Upper lobe of left lung (tissue), 6 donors: Measurements from ENCODE around the gene USP3. TPM values are rescaled to one million over a fixed set of nuclear protein-coding genes. Genes with fewer than 3 reads are reported as not detected.

Experiments used
- ATAC-seq, 2 donors: fragments of 200-7000 bp; cut with Tn5 transposase; one replicate each; pipeline ENCODE4 v1.9.1; 2022; ENCODE audit warnings: mild to moderate bottlenecking in 2 of 2, moderate library complexity in 2 of 2; ENCODE audit not compliant: low FRiP score in 2 of 2
- DNase-seq, 2 donors: peaks; one replicate each; pipeline ENCODE4 v3.0.0-alpha.2; 2019 to 2020
- H3K27ac ChIP-seq, 4 donors: fragments of 200-600 bp; sonication (generic); one replicate each; pipeline ENCODE4 v1.5.1; 2016 to 2019
- H3K27me3 ChIP-seq, 4 donors: fragments of 200-600 bp; sonication (generic); one replicate each; pipeline ENCODE4 v1.5.1; 2017 to 2019
- H3K36me3 ChIP-seq, 4 donors: fragments of 200-600 bp; sonication (generic); one replicate each; pipeline ENCODE4 v1.5.1; 2016 to 2019
- H3K4me1 ChIP-seq, 4 donors: fragments of 200-600 bp; sonication (generic); one replicate each; pipeline ENCODE4 v1.5.1; 2018 to 2019
- H3K4me3 ChIP-seq, 4 donors: fragments of 200-600 bp; sonication (generic); one replicate each; pipeline ENCODE4 v1.5.1; 2017 to 2019; ENCODE audit warnings: mild to moderate bottlenecking in 2 of 4, moderate library complexity in 1 of 4
- H3K9me3 ChIP-seq, 4 donors: fragments of 200-600 bp; sonication (generic); one replicate each; pipeline ENCODE4 v1.5.1; 2018 to 2019
- EP300 ChIP-seq, 4 donors: sonication (generic); formaldehyde crosslinking; IDR thresholded peaks; one replicate each; pipeline ENCODE4 v1.5.1; 2017; ENCODE audit warnings: antibody characterized with exemption in 4 of 4, control low read depth in 2 of 4
- POLR2A ChIP-seq, 4 donors: fragments of 450-650 bp; IDR thresholded peaks; one replicate each; pipeline ENCODE4 v1.5.1; 2016 to 2017; ENCODE audit warnings: antibody characterized with exemption in 4 of 4, mild to moderate bottlenecking in 2 of 4
- POLR2AphosphoS5 ChIP-seq, 2 donors: sonication (generic); formaldehyde crosslinking; IDR thresholded peaks; one replicate each; pipeline ENCODE4 v1.5.1; 2017; ENCODE audit warnings: antibody characterized with exemption in 2 of 2
- WGBS, 2 donors: methylation state at CpG; one replicate each; pipeline ENCODE4 v1.1.5; 2017 to 2018; 5-methylcytosine and 5-hydroxymethylcytosine counted together
- total RNA-seq, 6 donors: library from RNA; depleted of rRNA in 4 of 6; stranded (reverse); fragments of >200 nt in 4 of 6; gene quantifications; one replicate each; pipeline versions ENCODE4 v1.1.0 to v1.2.1, GENCODE V29; 2016 to 2021
- TF ChIP-seq, protein P1 (sequence below), 6 experiments: fragments of 450-650 bp in 4 of 6; fragments of 200-600 bp in 2 of 6; sonication (generic) in 2 of 6; IDR thresholded peaks; one replicate each; pipeline ENCODE4 v1.5.1; 2016 to 2019; ENCODE audit warnings: antibody characterized with exemption in 6 of 6
- donor health status: DM: no; HTN: no; CAD: no; lungs with moderate emphysema.
- donor health status: DM: no; HTN: yes; CAD: no; lungs with severe emphysema.

Gene USP3
- total RNA-seq, 6 donors from 2014 or later: 45.7 to 87.0 (median 63.8) TPM

DNA sequence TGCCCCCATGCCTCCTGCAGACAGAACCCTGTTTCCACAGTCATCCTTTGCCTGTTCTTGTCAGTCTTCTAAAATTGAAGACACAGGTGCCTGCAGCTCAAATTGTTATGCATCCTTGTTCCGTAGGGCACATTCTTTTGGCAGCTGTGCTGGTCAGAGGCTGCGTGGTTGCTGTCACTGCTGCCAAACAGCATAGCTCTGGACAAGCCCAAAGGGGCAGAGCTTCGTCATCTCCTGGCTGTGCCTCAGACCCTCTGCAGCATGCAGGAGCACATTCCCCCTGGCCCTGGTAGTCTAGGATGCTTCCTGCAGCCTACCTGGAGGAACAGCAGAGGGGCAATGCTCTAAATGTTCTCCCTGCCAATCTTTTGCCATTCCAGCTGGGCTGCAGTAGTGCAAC lies 90.7 kb downstream of the USP3 start:
- TF ChIP-seq POLR2AphosphoS5 (IDR thresholded peaks at IDR 0.05) (no peak), POLR2A (IDR thresholded peaks at IDR 0.05) (no peak), EP300 (IDR thresholded peaks at IDR 0.05) (no peak)
- TF ChIP-seq, protein P1, sequence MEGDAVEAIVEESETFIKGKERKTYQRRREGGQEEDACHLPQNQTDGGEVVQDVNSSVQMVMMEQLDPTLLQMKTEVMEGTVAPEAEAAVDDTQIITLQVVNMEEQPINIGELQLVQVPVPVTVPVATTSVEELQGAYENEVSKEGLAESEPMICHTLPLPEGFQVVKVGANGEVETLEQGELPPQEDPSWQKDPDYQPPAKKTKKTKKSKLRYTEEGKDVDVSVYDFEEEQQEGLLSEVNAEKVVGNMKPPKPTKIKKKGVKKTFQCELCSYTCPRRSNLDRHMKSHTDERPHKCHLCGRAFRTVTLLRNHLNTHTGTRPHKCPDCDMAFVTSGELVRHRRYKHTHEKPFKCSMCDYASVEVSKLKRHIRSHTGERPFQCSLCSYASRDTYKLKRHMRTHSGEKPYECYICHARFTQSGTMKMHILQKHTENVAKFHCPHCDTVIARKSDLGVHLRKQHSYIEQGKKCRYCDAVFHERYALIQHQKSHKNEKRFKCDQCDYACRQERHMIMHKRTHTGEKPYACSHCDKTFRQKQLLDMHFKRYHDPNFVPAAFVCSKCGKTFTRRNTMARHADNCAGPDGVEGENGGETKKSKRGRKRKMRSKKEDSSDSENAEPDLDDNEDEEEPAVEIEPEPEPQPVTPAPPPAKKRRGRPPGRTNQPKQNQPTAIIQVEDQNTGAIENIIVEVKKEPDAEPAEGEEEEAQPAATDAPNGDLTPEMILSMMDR (IDR thresholded peaks at IDR 0.05): no peak
- DNase-seq: no peak
- no peaks in the 10 kb centered on the region for H3K9me3 ChIP-seq
- peaks cover 6 to 45% (median 21%) of the 10 kb centered on the region in 4 donors for H3K36me3 ChIP-seq
- no peak for ATAC-seq
- H3K4me3 ChIP-seq: no peak overlapping the region
- no peaks in the 10 kb centered on the region for H3K27me3 ChIP-seq
- WGBS, 2 donors: 67 to 85% methylated on average over 3 of the region's 3 CpGs
- no peak overlapping the region for H3K27ac ChIP-seq
- H3K4me1 ChIP-seq: peaks cover 15 to 30% (median 23%) of the 10 kb centered on the region in 4 donors

DNA sequence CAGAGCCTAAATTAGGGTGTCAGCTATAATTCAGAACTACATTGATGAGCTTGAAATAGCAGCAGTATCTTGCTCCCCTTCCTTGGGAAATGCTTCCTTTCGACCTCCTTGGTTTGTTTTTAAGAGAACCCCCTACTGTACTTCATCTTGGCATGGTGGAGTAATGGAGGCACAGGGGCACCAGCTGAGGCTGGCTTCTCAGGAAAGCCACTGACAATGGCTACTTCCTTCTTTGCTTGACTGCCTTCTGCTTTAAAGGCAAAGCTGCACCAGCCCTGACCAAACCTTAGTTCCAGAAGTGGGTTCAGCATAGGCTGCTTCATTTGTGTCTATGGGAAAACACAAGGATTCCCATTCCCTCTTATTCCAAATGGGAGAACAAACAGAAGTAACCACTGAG lies 91.3 kb downstream of the USP3 start:
- Histone ChIP-seq H3K9me3 (no peaks in the 10 kb centered on the region), H3K4me1 (peaks cover 19 to 35% (median 27%) of the 10 kb centered on the region in 4 donors), H3K4me3 (no peak overlapping the region), H3K27me3 (no peaks in the 10 kb centered on the region), H3K27ac (no peak overlapping the region), H3K36me3 (peaks cover 4 to 39% (median 16%) of the 10 kb centered on the region in 4 donors)
- 62% methylated on average over 1 of the region's 1 CpG; no CpG with 5 or more reads in 1 of the 2 donors for WGBS, 2 donors
- DNase-seq (no peak), ATAC-seq (no peak)
- TF ChIP-seq POLR2AphosphoS5 (IDR thresholded peaks at IDR 0.05): no peak
- TF ChIP-seq POLR2A (IDR thresholded peaks at IDR 0.05): no peak

DNA sequence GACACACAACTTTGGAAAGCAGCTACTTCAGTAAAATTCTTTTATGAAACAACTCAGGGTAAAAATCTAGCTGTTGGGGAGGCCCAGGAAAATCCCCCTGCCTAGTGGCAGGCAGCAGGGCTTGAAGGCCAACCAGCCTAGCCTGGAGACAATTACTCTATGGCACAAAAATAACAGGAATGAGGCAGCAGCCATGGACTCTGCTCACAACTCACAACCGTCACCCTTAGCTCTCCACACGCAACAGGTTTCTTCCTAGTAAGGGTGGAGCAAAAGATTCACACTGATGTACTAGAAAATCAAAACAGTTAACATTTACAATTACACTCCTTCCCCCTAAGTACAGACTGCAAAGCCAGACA lies 92.3 kb downstream of the USP3 start:
- DNase-seq: no peak
- ATAC-seq: no peak
- 89% methylated on average over 2 of the region's 2 CpGs for WGBS, 2 donors
- no peaks in the 10 kb centered on the region for H3K9me3 ChIP-seq
- TF ChIP-seq POLR2AphosphoS5 (IDR thresholded peaks at IDR 0.05) (no peak), EP300 (IDR thresholded peaks at IDR 0.05) (no peak), POLR2A (IDR thresholded peaks at IDR 0.05) (no peak)
- TF ChIP-seq, protein P1 (IDR thresholded peaks at IDR 0.05): no peak
- peak overlapping the region; percentile 25 to 33 (median 29) for H3K27ac ChIP-seq
- no peak overlapping the region for H3K4me3 ChIP-seq
- H3K4me1 ChIP-seq: peaks cover 20 to 41% (median 28%) of the 10 kb centered on the region in 4 donors
- H3K36me3 ChIP-seq: peaks cover 1 to 29% (median 6%) of the 10 kb centered on the region in 4 donors
- H3K27me3 ChIP-seq: no peaks in the 10 kb centered on the region

DNA sequence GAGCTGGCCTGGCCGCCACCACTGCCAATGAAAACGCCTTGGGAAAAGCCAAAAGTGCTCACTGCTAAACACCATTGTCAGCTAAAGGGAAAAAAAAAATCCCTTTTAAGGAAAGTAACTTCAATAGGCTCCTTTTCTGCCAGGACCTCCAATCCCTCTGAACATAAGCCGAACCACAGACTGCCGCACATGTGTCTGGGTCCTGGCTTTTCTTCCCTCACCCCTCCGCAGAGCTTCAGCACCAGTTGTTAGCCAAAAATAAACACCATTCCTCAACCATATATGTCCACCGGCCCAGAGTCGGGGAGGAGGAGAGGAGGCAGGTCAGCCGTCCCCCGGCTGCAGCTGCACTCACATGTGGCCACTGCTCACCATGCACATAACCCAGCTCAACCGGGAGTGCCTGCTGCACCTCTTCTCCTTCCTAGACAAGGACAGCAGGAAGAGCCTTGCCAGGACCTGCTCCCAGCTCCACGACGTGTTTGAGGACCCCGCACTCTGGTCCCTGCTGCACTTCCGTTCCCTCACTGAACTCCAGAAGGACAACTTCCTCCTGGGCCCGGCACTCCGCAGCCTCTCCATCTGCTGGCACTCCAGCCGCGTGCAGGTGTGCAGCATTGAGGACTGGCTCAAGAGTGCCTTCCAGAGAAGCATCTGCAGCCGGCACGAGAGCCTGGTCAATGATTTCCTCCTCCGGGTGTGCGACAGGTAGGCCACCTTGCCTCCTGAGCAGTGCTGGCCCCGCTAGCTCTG lies 92.8 kb downstream of the USP3 start, which contains the start of gene FBXL22:
Gene FBXL22 (plus strand): TSS at position 350 of the 753 bp plus-strand sequence. CDS start 6 bp downstream, at position 356.
- H3K4me1 ChIP-seq: peaks cover 24 to 46% (median 30%) of the 10 kb centered on the region in 4 donors
- 65 to 67% methylated on average over 18 to 22 of the region's 23 CpGs for WGBS, 2 donors
- DNase-seq (peak; percentile 64 to 66), ATAC-seq (no peak)
- no peaks in the 10 kb centered on the region for H3K27me3 ChIP-seq
- peak within 1 kb of the TSS; percentile 27 to 33 (median 29) for H3K27ac ChIP-seq
- no peaks in the 10 kb centered on the region for H3K9me3 ChIP-seq
- TF ChIP-seq, protein P1 (IDR thresholded peaks at IDR 0.05): no peak
- TF ChIP-seq EP300 (IDR thresholded peaks at IDR 0.05): no peak
- TF ChIP-seq POLR2AphosphoS5 (IDR thresholded peaks at IDR 0.05): no peak
- TF ChIP-seq POLR2A (IDR thresholded peaks at IDR 0.05): no peak
- peaks cover 0 to 24% (median 3%) of the 10 kb centered on the region in 4 donors for H3K36me3 ChIP-seq
- H3K4me3 ChIP-seq: peak within 1 kb of the TSS in 1 of 4 donors; percentile 16

DNA sequence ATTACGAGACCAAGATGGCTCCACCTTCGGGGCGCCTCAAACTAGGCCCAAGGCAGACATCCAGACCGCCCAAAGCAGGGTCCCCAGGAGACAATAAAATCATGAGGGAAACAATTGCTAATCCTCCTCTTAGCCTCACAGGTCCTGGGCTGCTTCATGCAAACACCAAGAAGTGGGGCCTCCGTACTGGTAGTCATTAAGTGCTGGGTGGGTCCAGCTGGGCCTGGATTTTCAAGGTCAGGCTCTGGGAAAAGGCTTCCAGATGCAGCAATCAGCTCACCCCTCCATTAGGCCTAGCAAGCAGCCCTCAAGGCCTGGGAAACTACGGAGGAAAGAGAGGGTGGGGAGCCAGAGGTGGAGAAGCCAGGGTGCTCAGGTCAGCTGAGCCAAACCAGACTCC lies 93.4 kb downstream of the USP3 start:
- Histone ChIP-seq H3K4me3 (peak overlapping the region in 1 of 4 donors; percentile 16), H3K27me3 (no peaks in the 10 kb centered on the region), H3K36me3 (peaks cover 0 to 18% (median 3%) of the 10 kb centered on the region in 4 donors), H3K4me1 (peaks cover 24 to 47% (median 30%) of the 10 kb centered on the region in 4 donors), H3K9me3 (no peaks in the 10 kb centered on the region), H3K27ac (peak overlapping the region; percentile 19 to 33 (median 29))
- DNase-seq (no peak), ATAC-seq (no peak)
- TF ChIP-seq, protein P1 (IDR thresholded peaks at IDR 0.05): no peak
- TF ChIP-seq EP300 (IDR thresholded peaks at IDR 0.05) (no peak), POLR2A (IDR thresholded peaks at IDR 0.05) (no peak), POLR2AphosphoS5 (IDR thresholded peaks at IDR 0.05) (no peak)
- 78 to 95% methylated on average over 1 to 6 of the region's 6 CpGs for WGBS, 2 donors
